ENCODE data around the gene TMEM164.

GRCh38 chrX:110004731-110005369 is 1.9 kb downstream of the TMEM164 start:
- TF ChIP-seq JUNB (IDR thresholded peaks at IDR 0.05; ENCODE audit: unreplicated experiment), result no peak
- no peak for TF ChIP-seq CREB1 (CRISPR knock-in tag; IDR thresholded peaks at IDR 0.05; ENCODE audit: low read depth)
- no peak for TF ChIP-seq CTCF (conservative IDR thresholded peaks at IDR 0.05; ENCODE audit: low read depth in 2 of 2)
- TF ChIP-seq EZH2 (IDR thresholded peaks at IDR 0.05; ENCODE audit: low read depth, unreplicated experiment), result no peak
- no peak for TF ChIP-seq POLR2AphosphoS5 (IDR thresholded peaks at IDR 0.05; ENCODE audit: low read depth)
